HepG2 (cell line): Measurements from ENCODE around the gene ARHGAP12. TPM values are rescaled to one million over a fixed set of nuclear protein-coding genes. Genes with fewer than 3 reads are reported as not detected.

Experiments used
- ATAC-seq: fragments of 200-7000 bp; cut with Tn5 transposase; 3 replicates; pipeline ENCODE4 v1.9.1; 2020; ENCODE audit warnings: mild to moderate bottlenecking, moderate library complexity
- BruUV-seq: library from RNA; stranded (reverse); fragments of 400-500 nt; replicated peaks from 2 replicates; lab custom pipeline; 2021; lab: Mats Ljungman, UMichigan
- CTCF ChIA-PET: fragments of 300-600 bp; formaldehyde crosslinking; extraction: SDS; loops from one replicate; lab custom pipeline; 2021; ENCODE audit warnings: low total read pairs, inconsistent platforms, low intra/inter-chr PET ratio; lab: Yijun Ruan, JAX
- POLR2A ChIA-PET: fragments of 350-600 bp; sonication (Branson Sonifier 250); formaldehyde crosslinking; loops from one replicate; lab custom pipeline; 2020; ENCODE audit warnings: antibody characterized with exemption, inconsistent platforms; lab: Yijun Ruan, JAX
- DNase-seq: peaks from one replicate; pipeline ENCODE4 v3.0.0-alpha.2; 2015; ENCODE audit warnings: low spot score
- FAIRE-seq: peaks from 3 replicates; lab custom pipeline; 2011; peaks lifted over from hg19 to GRCh38; lab: Jason Lieb, UNC
- H2AFZ ChIP-seq: one replicate; pipeline ENCODE4 v1.6.1; 2011; ENCODE audit warnings: low read length, inconsistent platforms
- H3K27ac ChIP-seq: fragments of 300-600 bp; 3 replicates; pipeline ENCODE4 v1.8.0; 2011; ENCODE audit warnings: mixed run types, mild to moderate bottlenecking, mixed read lengths, low read length, inconsistent platforms; ENCODE audit not compliant: insufficient read depth; ENCODE audit errors: extremely low read length
- H3K27me3 ChIP-seq, 2 experiments: fragments of 200-600 bp in 1 of 2; 2 replicates in 1 of 2; 3 replicates in 1 of 2; pipeline versions ENCODE4 v1.6.0 to v1.8.0; 2011; ENCODE audit warnings: low read length in 2 of 2, mild to moderate bottlenecking in 2 of 2, moderate library complexity in 2 of 2, inconsistent platforms in 1 of 2; ENCODE audit not compliant: insufficient read depth in 2 of 2, control insufficient read depth in 1 of 2
- H3K36me3 ChIP-seq, 2 experiments: fragments of 200-600 bp in 1 of 2; replicated peaks in 1 of 2; 2 replicates in 1 of 2; 3 replicates in 1 of 2; pipeline versions ENCODE4 v1.5.1 to v1.8.0; 2011; ENCODE audit warnings: low read length in 2 of 2, inconsistent platforms in 1 of 2; ENCODE audit not compliant: insufficient read depth in 2 of 2, control insufficient read depth in 1 of 2
- H3K4me1 ChIP-seq: 2 replicates; pipeline ENCODE4 v1.5.1; 2012; ENCODE audit warnings: low read length, inconsistent platforms; ENCODE audit not compliant: insufficient read depth
- H3K4me2 ChIP-seq: 2 replicates; pipeline ENCODE4 v1.6.0; 2011; ENCODE audit warnings: low read depth, low read length, inconsistent platforms
- H3K4me3 ChIP-seq, 3 experiments: fragments of 200-600 bp in 1 of 3; sonication (generic), shearing (Covaris generic) in 1 of 3; replicated peaks in 1 of 3; 2 replicates each; pipeline ENCODE4 v1.5.1; 2011 to 2016; ENCODE audit warnings: low read length in 3 of 3, inconsistent platforms in 2 of 3, low read depth in 2 of 3, mild to moderate bottlenecking in 2 of 3, control low read depth in 1 of 3, mixed read lengths in 1 of 3; ENCODE audit not compliant: insufficient read depth in 1 of 3
- H3K79me2 ChIP-seq: one replicate; pipeline ENCODE4 v1.6.1; 2011; ENCODE audit warnings: low read length, inconsistent platforms; ENCODE audit not compliant: insufficient read depth
- H3K9ac ChIP-seq: 2 replicates; pipeline ENCODE4 v1.6.0; 2011; ENCODE audit warnings: mild to moderate bottlenecking, low read depth, low read length, inconsistent platforms; ENCODE audit not compliant: insufficient read depth
- H3K9me3 ChIP-seq: 2 replicates; pipeline ENCODE4 v1.5.1; 2012; ENCODE audit warnings: mild to moderate bottlenecking, low read length
- H4K20me1 ChIP-seq: 2 replicates; pipeline ENCODE4 v1.6.0; 2011; ENCODE audit warnings: inconsistent platforms, mild to moderate bottlenecking, low read length, moderate library complexity; ENCODE audit not compliant: insufficient read depth
- ATF1 ChIP-seq: IDR thresholded peaks from 2 replicates; pipeline ENCODE4 v1.6.1; 2016; ENCODE audit warnings: mild to moderate bottlenecking, control low read depth
- CREB1 ChIP-seq, 2 experiments: fragments of 450-650 bp in 1 of 2; IDR thresholded peaks; 2 replicates each; pipeline ENCODE4 v1.6.1; 2016 to 2017; ENCODE audit warnings: control low read depth in 1 of 2, mild to moderate bottlenecking in 1 of 2, missing compliant biosample characterization in 1 of 2, missing genetic modification characterization in 1 of 2
- FOXK2 ChIP-seq: fragments of 450-650 bp; IDR thresholded peaks from 2 replicates; pipeline ENCODE4 v1.6.1; 2016
- GTF3A ChIP-seq: sonication (generic); formaldehyde crosslinking; conservative IDR thresholded peaks from 2 replicates; pipeline ENCODE4 v1.4.0; 2020; ENCODE audit warnings: mild to moderate bottlenecking, missing genetic modification reagents
- HDAC6 ChIP-seq: fragments of 200-600 bp; sonication (generic); IDR thresholded peaks from 2 replicates; pipeline ENCODE4 v1.7.0; 2017; ENCODE audit warnings: mild to moderate bottlenecking, antibody characterized with exemption, low read length, low read depth
- KAT8 ChIP-seq: IDR thresholded peaks from 2 replicates; pipeline ENCODE4 v1.6.1; 2016; ENCODE audit warnings: missing genetic modification reagents, missing compliant biosample characterization
- PHF21A ChIP-seq: sonication (generic); formaldehyde crosslinking; IDR thresholded peaks from 2 replicates; pipeline ENCODE4 v1.5.0; 2020; ENCODE audit warnings: mild to moderate bottlenecking, missing genetic modification reagents
- RCOR2 ChIP-seq: IDR thresholded peaks from 2 replicates; pipeline ENCODE4 v1.6.1; 2016; ENCODE audit warnings: missing biosample characterization, missing genetic modification reagents
- SMAD9 ChIP-seq: sonication (generic); formaldehyde crosslinking; IDR thresholded peaks from 2 replicates; pipeline ENCODE4 v1.5.1; 2020; ENCODE audit warnings: mild to moderate bottlenecking, missing genetic modification reagents
- SUZ12 ChIP-seq: fragments of 150-350 bp; IDR thresholded peaks from 2 replicates; pipeline ENCODE4 v1.6.1; 2014; ENCODE audit warnings: low read depth, low read length
- ZNF564 ChIP-seq: sonication (generic); formaldehyde crosslinking; IDR thresholded peaks from 2 replicates; pipeline ENCODE4 v1.8.1; 2023; ENCODE audit warnings: mild to moderate bottlenecking, missing genetic modification reagents
- ZNF674 ChIP-seq: sonication (generic); formaldehyde crosslinking; IDR thresholded peaks from 2 replicates; pipeline ENCODE4 v1.5.0; 2020; ENCODE audit warnings: low read depth, mild to moderate bottlenecking, missing genetic modification reagents
- WGBS: methylation state at CpG from one replicate; pipeline ENCODE4 v1.1.6; 2017; ENCODE audit warnings: low lambda C conversion rate; 5-methylcytosine and 5-hydroxymethylcytosine counted together
- in situ Hi-C: cut with HindIII; loops from 2 replicates; pipeline ENCODE4 v1.10.0; 2017; ENCODE audit warnings: low pct_unique_long_range_greater_than_20kb; ENCODE audit not compliant: extremely low pct_ligation_motif_present
- intact Hi-C: fragments of 100-400 bp; cut with micrococcal nuclease; formaldehyde crosslinking; loops from one replicate; pipeline ENCODE4 v1.10.0; 2022; ENCODE audit not compliant: unreplicated experiment
- polyA plus RNA-seq, 8 experiments: library from polyadenylated mRNA; depleted of rRNA in 3 of 8; stranded (reverse) in 7 of 8; unstranded in 1 of 8; fragments of >200 nt; fragmentation: Illumina TruSeq in 4 of 8; extraction: Trizol in 4 of 8; gene quantifications; 2 replicates each; pipeline versions ENCODE4 v1.2.1 to v1.2.3, GENCODE V29; 2011 to 2016; ENCODE audit warnings: low read depth in 4 of 8, missing spikeins in 1 of 8, mixed read lengths in 1 of 8; ENCODE audit not compliant: insufficient read depth in 1 of 8
- total RNA-seq, 5 experiments: library from RNA; depleted of rRNA; stranded (reverse); fragments of >200 nt; fragmentation: Illumina TruSeq; extraction: Trizol; gene quantifications; 2 replicates each; pipeline ENCODE4 v1.2.3, GENCODE V29; 2016; ENCODE audit warnings: low read depth in 1 of 5
- TF ChIP-seq, protein P1 (sequence below): sonication (generic); formaldehyde crosslinking; IDR thresholded peaks from 2 replicates; pipeline ENCODE4 v1.4.0; 2020; ENCODE audit warnings: missing genetic modification reagents, borderline replicate concordance
- TF ChIP-seq, protein P2 (sequence below): sonication (generic); formaldehyde crosslinking; IDR thresholded peaks from 2 replicates; pipeline ENCODE4 v1.4.0; 2020; ENCODE audit warnings: missing genetic modification reagents
- TF ChIP-seq, protein P3 (sequence below): sonication (generic); formaldehyde crosslinking; IDR thresholded peaks from 2 replicates; pipeline ENCODE4 v1.4.0; 2020; ENCODE audit warnings: low read depth, mild to moderate bottlenecking, missing genetic modification reagents
- TF ChIP-seq, protein P4 (sequence below): sonication (generic); formaldehyde crosslinking; IDR thresholded peaks from 2 replicates; pipeline ENCODE4 v1.4.0; 2020; ENCODE audit warnings: missing genetic modification reagents
- TF ChIP-seq, protein P5 (sequence below): sonication (generic); formaldehyde crosslinking; IDR thresholded peaks from 2 replicates; pipeline ENCODE4 v1.4.0; 2020; ENCODE audit warnings: missing genetic modification reagents, borderline replicate concordance

ARHGAP12 gene
- total and polyA plus RNA-seq, 2 of the 13 experiments (the other 11 are each of a cell fraction or from before 2014, with no cell fraction given): 25.0 to 54.6 TPM

DNA sequence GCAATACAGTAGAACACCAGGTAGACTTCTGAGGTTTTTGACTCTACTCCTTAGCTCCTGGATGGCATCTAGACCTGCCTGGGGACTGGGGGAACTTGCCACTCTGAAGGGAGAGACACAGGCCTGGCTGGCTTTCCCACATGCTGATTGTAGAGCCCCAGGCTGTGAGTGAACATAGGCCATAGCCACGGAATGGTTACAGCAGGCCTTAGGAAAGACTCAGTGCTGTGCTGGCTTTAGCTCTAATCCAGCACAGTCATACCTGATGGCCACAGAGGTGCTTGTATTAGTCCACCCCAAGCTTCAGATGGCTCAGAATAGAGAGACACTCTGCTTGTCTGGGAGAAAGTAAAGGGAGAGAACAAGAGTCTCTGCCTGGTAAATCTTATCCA, 35.0 kb upstream of the ARHGAP12 start (continued):
- TF ChIP-seq, protein P1, sequence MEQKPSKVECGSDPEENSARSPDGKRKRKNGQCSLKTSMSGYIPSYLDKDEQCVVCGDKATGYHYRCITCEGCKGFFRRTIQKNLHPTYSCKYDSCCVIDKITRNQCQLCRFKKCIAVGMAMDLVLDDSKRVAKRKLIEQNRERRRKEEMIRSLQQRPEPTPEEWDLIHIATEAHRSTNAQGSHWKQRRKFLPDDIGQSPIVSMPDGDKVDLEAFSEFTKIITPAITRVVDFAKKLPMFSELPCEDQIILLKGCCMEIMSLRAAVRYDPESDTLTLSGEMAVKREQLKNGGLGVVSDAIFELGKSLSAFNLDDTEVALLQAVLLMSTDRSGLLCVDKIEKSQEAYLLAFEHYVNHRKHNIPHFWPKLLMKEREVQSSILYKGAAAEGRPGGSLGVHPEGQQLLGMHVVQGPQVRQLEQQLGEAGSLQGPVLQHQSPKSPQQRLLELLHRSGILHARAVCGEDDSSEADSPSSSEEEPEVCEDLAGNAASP (CRISPR knock-in tag): no peak
- TF ChIP-seq RCOR2 (CRISPR knock-in tag) (no peak), ZNF564 (no peak), SUZ12 (no peak)
- TF ChIP-seq, protein P2, sequence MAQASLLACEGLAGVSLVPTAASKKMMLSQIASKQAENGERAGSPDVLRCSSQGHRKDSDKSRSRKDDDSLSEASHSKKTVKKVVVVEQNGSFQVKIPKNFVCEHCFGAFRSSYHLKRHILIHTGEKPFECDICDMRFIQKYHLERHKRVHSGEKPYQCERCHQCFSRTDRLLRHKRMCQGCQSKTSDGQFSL (CRISPR knock-in tag): no peak

DNA sequence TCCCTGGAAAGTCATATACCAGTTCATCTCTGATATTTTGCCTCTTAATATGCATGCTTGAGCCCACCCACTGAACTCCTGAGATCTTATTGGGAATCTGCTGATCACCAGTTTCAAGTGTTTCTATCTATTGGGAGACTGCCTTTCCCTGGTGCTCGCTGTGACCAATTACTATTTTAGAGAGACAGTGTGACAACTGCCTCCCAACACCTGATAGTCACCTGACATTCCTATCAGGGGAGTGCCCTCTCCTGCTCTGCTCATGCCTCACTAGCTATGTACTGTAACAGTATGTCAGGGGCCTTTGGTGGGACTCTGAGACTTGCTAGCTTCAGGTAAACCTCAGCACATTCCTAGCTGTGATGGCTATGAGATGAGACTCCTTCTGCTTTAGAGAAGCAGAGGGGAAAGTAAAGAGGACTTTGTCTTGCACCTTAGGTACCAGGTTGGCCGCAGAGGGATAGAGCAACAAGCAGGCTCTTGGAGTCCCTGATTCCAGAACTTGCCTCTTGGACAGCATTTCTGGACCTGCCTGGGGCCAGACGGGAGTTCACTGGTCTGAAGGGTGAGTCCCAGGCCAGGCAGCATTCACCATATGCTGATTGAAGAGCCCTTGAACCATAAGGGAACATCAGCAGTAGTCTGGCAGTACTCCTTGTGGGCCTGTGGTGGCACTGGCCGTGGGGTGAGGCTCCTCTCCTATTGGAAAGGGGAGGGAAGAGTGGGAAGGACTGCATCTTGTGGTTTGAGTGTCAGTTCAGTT, 34.4 kb upstream of the ARHGAP12 start:
- intact Hi-C loops: no loop called here
- no peak for TF ChIP-seq ATF1 (CRISPR knock-in tag)
- no peak for TF ChIP-seq PHF21A (CRISPR knock-in tag)
- no peak for TF ChIP-seq CREB1 (IDR thresholded peaks at IDR 0.05)
- no peak for TF ChIP-seq CREB1 (CRISPR knock-in tag; IDR thresholded peaks at IDR 0.05)
- TF ChIP-seq KAT8 (CRISPR knock-in tag): no peak
- no peak for TF ChIP-seq GTF3A (CRISPR knock-in tag)
- no peak for TF ChIP-seq ZNF674 (CRISPR knock-in tag)
- TF ChIP-seq FOXK2: no peak
- TF ChIP-seq HDAC6: no peak
- TF ChIP-seq, protein P3, sequence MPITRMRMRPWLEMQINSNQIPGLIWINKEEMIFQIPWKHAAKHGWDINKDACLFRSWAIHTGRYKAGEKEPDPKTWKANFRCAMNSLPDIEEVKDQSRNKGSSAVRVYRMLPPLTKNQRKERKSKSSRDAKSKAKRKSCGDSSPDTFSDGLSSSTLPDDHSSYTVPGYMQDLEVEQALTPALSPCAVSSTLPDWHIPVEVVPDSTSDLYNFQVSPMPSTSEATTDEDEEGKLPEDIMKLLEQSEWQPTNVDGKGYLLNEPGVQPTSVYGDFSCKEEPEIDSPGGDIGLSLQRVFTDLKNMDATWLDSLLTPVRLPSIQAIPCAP (CRISPR knock-in tag): no peak
- TF ChIP-seq, protein P4, sequence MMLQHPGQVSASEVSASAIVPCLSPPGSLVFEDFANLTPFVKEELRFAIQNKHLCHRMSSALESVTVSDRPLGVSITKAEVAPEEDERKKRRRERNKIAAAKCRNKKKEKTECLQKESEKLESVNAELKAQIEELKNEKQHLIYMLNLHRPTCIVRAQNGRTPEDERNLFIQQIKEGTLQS (CRISPR knock-in tag): no peak
- no peak for TF ChIP-seq SMAD9 (CRISPR knock-in tag)
- TF ChIP-seq, protein P5, sequence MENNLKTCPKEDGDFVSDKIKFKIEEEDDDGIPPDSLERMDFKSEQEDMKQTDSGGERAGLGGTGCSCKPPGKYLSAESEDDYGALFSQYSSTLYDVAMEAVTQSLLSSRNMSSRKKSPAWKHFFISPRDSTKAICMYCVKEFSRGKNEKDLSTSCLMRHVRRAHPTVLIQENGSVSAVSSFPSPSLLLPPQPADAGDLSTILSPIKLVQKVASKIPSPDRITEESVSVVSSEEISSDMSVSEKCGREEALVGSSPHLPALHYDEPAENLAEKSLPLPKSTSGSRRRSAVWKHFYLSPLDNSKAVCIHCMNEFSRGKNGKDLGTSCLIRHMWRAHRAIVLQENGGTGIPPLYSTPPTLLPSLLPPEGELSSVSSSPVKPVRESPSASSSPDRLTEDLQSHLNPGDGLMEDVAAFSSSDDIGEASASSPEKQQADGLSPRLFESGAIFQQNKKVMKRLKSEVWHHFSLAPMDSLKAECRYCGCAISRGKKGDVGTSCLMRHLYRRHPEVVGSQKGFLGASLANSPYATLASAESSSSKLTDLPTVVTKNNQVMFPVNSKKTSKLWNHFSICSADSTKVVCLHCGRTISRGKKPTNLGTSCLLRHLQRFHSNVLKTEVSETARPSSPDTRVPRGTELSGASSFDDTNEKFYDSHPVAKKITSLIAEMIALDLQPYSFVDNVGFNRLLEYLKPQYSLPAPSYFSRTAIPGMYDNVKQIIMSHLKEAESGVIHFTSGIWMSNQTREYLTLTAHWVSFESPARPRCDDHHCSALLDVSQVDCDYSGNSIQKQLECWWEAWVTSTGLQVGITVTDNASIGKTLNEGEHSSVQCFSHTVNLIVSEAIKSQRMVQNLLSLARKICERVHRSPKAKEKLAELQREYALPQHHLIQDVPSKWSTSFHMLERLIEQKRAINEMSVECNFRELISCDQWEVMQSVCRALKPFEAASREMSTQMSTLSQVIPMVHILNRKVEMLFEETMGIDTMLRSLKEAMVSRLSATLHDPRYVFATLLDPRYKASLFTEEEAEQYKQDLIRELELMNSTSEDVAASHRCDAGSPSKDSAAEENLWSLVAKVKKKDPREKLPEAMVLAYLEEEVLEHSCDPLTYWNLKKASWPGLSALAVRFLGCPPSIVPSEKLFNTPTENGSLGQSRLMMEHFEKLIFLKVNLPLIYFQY (CRISPR knock-in tag): no peak

More for the DNA sequence above, 34.4 kb upstream of the ARHGAP12 start:
- no peak for DNase-seq
- Histone ChIP-seq H3K27me3 (no peaks in the 10 kb centered on the region), H3K79me2 (no peaks in the 10 kb centered on the region), H3K9ac (no peak overlapping the region), H3K4me1 (peaks cover 57% of the 10 kb centered on the region), H4K20me1 (no peaks in the 10 kb centered on the region), H3K4me3 (no peak overlapping the region), H3K9me3 (no peaks in the 10 kb centered on the region), H3K4me2 (no peak overlapping the region), H2AFZ (no peak overlapping the region), H3K36me3 (no peaks in the 10 kb centered on the region), H3K27ac (peak overlapping the region; percentile 10)
- ChIA-PET CTCF (no interaction called here), POLR2A (interaction anchor here (0.9 kb wide), 1 partner anchor 33 kb away, joined by 3 read pairs; no protein-coding TSS in a partner anchor)
- no peak for FAIRE-seq
- 97% methylated on average over 3 of the region's 4 CpGs for WGBS
- no TSS peak for BruUV-seq
- peak; percentile 31 for ATAC-seq
- in situ Hi-C loops: no loop called here
